Left cardiac atrium (tissue), 4 donors: Measurements from ENCODE around the gene IL36B. TPM values are rescaled to one million over a fixed set of nuclear protein-coding genes. Genes with fewer than 3 reads are reported as not detected.

ENCODE experiments used
- ATAC-seq, 2 donors: fragments of 200-7000 bp; cut with Tn5 transposase; one replicate each; pipeline ENCODE4 v1.9.1; 2020; ENCODE audit warnings: mild to moderate bottlenecking in 2 of 2, moderate library complexity in 2 of 2
- DNase-seq: peaks from one replicate; pipeline ENCODE4 v3.0.0-alpha.2; 2020
- intact Hi-C, 2 donors: fragments of 100-400 bp; cut with DNase I; formaldehyde crosslinking; loops; one replicate each; pipeline versions ENCODE4 v1.14.1 to v1.15.1; 2022 to 2023
- total RNA-seq, 2 donors: library from RNA; stranded (reverse); fragmentation: NEBNext Ultra II Directional; extraction: Animal tissue kit (Norgen Biotek cat#: 25700); gene quantifications; one replicate each; pipeline ENCODE4 v1.2.1, GENCODE V29; 2021
- donor health status: DM: no; HTN: yes; CAD: no.
- donor health status: DM: no; HTN: yes; CAD: no; lungs with severe emphysema.
- donor health status: DM: yes; HTN: yes; CAD: no.
- donor health status: Dilated cardiomyopathy.

IL36B gene
- total RNA-seq, 2 donors from 2014 or later: not detected

DNA sequence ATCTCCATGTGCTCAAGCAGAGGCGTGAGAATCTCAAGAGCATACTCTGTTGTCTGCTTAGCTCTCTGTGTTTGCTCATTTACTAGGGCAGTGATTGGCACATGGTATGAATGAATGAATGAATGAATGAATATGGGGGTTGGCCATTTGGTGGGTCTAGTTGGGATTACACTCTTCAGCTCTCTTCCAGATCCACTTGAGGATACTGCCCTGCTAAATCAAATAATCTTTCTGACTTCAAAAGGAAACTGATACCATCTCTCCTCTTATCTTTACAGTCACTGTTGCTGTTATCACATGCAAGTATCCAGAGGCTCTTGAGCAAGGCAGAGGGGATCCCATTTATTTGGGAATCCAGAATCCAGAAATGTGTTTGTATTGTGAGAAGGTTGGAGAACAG, 72.9 kb downstream of the IL36B start:
- no peak for ATAC-seq
- no peak for DNase-seq
- intact Hi-C loops: no loop called here

- intact Hi-C loops: no loop called here
- DNase-seq (no peak), ATAC-seq (no peak)
Observed at GRCh38 chr2:112977559-112978056, 75.1 kb downstream of the IL36B start, which contains the start of gene IL36G. TSS of gene IL36G (plus strand) at chr2:112978006. CDS start at chr2:112978639, 633 bp downstream.

Other genes starting within 250 kb of the IL36B start
- gene IL1B, start 216.1 kb downstream of the IL36B start, total RNA-seq: 1 to 10 TPM in 1 of 2 donors, under 1 TPM in 1; 0.59 to 2.2 TPM
- not detected for gene IL37, start 141.7 kb downstream of the IL36B start, total RNA-seq
- not detected for gene IL36G, start 74.9 kb downstream of the IL36B start, total RNA-seq
- not detected for gene IL36A, start 47.4 kb downstream of the IL36B start, total RNA-seq
- not detected for gene IL36RN, start 6.3 kb upstream of the IL36B start, total RNA-seq
- not detected for gene IL1F10, start 15.1 kb upstream of the IL36B start, total RNA-seq
- gene IL1RN, start 74.7 kb upstream of the IL36B start, total RNA-seq: 1 to 10 TPM in 1 of 2 donors, under 1 TPM in 1; 0.60 to 1.5 TPM
- 1 to 10 TPM; 4.1 to 4.4 TPM for gene PSD4, start 121.1 kb upstream of the IL36B start, total RNA-seq
- 1 to 10 TPM in 1 of 2 donors, under 1 TPM in 1; 0.13 to 1.9 TPM for gene PAX8, start 226.1 kb upstream of the IL36B start, total RNA-seq